ENCODE results near the gene TRIO.

TRIO gene

DNA sequence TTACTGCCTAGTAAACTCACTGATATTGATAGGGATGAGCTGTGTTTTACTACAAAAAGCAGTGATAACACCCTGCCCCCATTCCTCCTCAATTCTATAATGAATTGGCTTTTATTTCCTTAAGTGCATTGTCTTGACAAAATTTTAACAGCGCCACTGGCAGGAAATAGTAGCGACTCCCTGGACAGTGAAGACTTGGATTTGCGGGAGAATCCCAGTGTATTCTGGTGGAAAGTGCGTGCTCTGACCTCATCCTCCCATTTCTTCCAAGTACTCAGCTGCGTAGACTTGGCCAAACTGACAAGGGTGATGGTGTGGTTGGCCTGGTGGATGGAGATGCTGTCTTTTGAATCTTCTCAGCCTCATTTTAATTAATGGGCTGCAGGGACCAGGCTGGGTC is 5.3 kb downstream of the TRIO start:
- no peak for DNase-seq (ENCODE audit: low read depth)

- DNase-seq (ENCODE audit: low read depth) = no peak
These were observed 5.9 kb downstream of the TRIO start for GRCh38 chr5:14148890-14149671.

DNA sequence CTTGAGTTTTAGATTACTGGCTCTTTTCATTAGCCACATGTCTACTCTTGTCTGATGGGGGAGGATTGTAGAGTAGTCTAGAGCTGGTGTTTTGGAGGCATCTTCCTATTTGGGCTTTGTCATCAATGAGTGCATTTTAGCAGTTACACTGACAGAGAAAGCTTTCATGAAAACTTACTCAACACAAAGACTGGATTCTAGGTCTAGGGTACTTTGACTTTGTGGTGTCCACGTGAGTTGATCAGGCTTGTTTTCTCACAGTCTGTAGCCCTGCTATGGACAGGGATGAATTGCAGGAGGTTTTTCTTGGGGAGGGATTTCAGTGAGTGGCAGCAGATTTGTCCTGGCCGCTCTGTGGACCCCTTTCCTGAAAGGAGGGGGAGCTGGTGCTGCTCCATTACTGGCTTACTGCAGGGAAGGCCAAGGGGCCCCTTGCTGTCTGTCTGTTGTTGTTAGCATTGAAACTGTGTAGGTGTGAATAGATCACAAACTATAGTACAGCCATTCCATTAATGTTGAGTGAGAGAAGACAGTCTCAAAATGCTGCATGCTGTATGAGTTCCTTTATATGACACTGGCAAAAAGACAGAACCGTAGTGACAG is 6.6 kb downstream of the TRIO start:
- DNase-seq (ENCODE audit: low read depth) = no peak

DNA sequence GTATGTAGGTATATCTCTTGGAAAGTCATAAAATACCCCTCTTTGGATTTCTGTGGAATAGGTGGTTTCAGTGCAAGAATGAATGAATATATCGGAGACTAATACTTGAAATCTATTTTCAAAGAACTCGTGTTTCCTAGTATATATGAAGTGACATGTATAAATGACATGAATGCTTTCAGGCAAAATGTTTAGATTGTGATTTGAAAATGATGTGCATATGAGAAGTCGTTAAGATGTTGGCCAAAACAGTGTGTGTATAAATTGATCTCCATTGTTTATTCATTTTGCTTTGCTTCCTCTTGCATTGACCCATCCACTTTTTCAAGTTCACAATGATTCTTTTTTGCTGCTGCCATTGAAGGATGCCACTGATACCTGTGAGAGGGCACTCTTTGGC is 8.3 kb downstream of the TRIO start:
- DNase-seq (ENCODE audit: low read depth) = no peak

DNA sequence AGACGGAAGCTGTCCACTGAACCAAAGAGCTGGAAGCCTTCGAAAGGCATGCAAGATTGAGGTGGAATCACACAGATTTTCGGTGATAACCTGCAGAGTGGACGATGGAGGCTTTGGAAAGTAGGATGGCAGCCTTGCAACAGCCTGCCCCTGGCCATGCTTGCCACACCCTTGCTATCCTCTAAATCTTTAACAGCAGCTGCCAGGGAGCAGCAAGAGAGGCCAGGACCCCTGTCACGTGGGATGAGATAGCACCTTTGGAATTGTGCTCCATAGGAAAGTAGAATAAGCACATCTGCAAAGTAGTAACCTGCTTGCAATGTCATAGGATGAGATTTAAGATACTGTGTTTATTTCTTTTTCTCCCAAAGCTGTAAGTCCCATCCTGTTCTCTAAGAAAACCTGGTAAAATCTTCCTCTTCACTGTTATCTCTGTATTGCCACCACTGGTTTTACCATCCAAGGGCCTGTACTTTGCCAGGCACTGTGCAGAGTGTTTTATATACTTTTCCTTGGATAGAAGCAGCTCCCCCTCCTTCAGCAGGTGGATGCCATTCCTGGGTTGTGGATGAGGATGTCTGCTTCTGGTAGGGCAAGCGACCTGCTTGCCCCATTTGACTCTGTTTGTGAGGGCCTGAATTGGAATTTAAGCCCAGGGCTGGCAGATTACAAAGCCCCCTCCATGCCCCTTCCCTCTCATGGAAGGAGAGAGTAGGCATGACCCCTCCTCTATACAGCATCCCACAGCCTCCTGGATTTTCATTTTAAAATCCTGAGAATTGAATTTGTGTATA is 10.1 kb downstream of the TRIO start:
- no peak for DNase-seq (ENCODE audit: low read depth)

- DNase-seq (ENCODE audit: low read depth) = no peak
These were observed 11.0 kb downstream of the TRIO start for GRCh38 chr5:14153932-14154731.

DNA sequence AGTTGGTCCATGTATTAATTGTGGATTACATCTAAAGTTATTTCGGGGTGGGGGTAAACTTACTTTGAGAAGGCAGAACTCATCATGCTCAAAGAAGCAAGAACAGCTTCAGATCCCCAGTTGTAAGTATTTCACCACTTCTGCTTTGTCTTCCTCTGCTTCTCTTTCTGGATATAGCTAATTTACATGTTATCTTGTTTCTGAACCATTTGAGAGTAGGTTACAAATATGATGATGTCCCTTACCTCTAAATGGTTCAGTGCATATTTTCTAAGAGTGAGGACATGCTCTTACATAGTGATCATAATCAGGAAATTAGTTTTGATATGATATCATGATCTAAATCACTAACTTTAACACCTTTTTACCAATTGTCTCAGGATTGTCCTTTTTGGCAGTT is 11.9 kb downstream of the TRIO start:
- DNase-seq (ENCODE audit: low read depth) = no peak

DNA sequence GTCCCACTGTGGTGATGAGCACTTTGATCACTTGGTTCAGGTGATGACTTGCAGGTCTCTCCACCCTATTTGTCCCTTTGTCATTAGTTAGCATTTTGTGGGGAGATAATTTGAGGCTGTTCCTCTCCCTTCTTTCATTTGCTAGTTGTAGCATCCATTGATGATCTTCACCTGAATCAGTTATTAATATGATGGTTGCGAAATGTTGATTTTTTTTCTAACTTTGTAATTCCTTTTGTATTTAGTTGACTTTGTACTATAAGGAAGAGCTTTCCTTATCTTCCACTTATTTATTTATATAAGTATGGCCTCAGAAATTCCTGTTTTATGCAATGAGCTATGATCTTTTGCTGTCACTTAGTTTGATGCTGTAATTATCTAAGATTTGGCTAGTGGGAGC is 12.6 kb downstream of the TRIO start:
- no peak for DNase-seq (ENCODE audit: low read depth)

GRCh38 chr5:14156290-14156649 is 13.1 kb downstream of the TRIO start:
- DNase-seq (ENCODE audit: low read depth) = no peak

DNA sequence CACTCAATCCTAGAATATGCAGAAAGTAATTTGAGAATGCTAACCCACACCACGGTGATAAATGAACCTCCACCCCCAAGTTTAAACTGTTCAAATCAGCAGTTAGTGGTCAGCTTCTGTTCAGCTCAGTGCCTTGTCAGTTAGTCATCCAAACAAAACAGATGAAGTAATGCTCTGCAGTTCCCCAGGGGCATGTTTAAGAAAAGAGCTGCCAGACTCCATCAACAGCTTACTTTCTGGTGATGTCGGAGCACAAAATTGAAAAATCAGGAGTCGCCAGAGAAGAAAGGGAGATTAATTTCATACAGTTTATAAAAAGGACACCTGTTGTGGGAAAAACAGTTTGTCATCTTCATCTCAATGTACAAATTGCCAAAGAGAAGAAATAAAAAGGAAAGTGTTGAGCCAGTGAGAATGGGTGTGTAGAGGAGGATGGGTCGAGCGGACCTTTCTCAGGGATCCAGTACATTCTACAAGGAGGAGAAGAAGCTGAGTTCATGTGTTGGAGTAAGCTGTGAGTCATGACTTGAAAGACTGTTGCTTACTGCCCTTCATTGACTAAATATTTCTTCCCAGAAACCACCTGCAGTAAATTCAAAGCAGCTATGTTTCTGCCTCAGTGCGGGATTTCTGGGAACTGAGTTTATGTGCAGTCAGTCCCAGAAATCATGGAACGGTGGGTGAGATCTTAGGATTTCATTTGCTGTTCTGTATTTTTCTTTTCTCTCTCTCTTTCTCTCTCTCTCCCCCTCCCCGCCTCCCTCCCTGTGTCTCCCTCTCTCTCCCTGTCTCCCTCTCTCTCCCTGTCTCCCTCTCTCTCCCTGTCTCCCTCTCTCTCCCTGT is 13.7 kb downstream of the TRIO start:
- no peak for DNase-seq (ENCODE audit: low read depth)

GRCh38 chr5:14157493-14157782 is 14.3 kb downstream of the TRIO start:
- no peak for DNase-seq (ENCODE audit: low read depth)

DNA sequence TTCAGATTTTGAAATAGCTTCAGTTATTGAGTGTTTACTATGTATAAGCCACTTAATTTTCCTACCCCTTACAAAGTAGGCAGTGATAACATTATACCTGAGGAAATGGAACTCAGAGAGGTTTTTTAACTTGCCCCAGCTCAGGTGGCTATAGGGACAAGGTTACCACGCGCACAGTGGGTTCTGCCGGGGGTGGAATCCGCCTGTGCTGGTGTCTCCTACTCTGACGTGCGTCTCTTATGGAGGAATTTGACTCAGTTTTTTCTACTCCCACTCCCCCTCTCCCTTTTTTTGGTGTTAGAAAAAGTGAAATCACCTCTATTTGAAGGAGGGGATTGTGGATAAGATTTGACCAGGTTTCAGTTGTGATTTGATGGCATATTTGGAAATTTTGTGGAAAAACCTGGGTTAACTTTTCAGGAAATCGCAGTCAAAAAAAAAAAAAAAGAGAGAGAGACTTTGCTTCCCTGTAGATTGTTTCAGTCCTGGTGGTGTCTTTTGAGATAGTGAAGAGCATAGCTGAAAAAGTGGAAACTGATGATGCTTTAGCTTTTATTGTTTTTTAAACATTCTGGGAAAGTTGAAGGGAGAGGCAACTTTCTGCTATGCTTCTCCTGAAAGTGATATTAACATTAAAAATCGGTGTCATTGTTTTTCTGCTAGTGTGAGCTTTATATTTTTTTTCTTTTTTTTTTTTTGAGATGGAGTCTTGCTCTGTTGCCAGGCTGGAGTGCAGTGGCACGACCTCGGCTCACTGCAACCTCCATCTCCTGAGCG is 15.9 kb downstream of the TRIO start:
- no peak for DNase-seq (ENCODE audit: low read depth)

GRCh38 chr5:14161825-14162556 is 18.8 kb downstream of the TRIO start:
- DNase-seq (ENCODE audit: low read depth) = no peak

DNA sequence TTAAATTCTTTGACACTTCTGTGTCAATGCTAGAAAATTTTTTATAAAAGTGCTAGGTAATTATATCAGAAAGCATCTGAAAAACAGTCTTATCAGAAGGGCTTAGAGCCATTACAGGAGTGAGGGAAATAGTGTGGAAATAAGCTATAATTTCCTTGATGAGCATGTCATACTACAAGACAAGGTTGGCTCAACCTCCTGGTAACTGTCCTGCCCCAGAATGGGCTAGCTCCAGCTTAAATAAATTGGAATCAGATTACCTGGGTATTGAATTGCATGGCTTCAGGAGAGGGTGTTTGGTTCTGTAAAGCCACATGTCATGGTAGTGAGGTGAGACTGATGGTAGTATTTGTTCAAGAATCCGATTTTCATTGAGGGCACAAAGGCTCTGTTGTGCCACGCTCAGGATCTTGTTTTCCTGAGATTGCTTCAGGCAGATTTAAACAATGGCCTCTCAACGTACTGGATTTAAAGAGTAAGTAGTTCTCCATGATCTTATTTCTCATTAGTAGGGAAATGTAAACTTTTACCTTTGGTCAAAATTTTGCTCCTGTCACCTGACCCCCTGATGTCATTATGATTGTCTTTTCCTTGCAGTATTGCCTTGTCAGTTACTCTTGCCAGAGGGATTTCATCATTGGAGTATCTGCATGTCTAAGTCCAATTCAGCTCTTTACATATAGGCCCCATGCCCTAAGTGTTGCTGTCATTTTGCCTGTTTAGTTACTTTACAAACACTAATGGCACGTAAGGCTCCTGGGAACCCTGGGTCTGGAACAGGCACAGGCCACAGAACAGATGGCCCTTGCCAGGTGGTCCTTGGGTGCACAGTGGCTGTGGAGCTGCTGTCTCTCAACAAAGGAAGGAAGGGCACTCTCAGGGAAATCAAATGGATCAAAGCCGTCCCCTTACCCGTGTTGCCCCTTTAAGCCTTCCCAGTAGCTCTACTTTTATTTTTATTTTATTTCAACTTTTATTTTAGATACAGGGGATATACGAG is 21.3 kb downstream of the TRIO start:
- DNase-seq (ENCODE audit: low read depth) = no peak

GRCh38 chr5:14165375-14166106 is 22.4 kb downstream of the TRIO start:
- no peak for DNase-seq (ENCODE audit: low read depth)

GRCh38 chr5:14166437-14166836 is 23.3 kb downstream of the TRIO start:
- no peak for DNase-seq (ENCODE audit: low read depth)

DNA sequence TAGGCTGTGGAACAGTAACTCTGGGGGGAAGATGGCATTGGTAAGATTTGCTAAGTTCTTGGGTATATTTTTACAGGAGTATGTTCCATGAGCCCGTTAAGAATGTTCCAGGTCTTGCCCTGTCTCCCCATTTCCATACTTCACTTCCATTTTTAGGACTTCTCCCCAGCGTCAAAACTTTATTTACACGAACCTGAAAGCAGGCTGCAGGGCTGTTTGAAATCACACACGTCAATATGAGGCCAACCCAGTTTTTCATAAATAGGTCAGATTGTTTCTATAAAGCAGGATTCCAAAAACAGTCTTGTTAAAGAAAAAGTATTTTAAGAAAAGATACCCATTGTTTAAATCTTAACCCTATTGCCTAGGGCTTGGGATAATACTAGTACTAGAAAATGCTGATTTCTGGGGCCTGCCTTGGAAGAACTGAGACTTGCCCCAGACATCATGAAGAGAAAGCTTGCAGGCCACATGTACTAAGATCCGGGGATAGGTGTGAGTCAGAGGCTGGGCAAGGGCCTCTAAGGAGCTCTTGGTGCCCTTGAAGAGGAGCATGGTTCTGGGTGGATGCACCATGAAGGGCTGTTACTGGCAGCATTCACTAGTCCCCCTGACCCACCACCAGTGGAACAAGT is 24.2 kb downstream of the TRIO start:
- DNase-seq (ENCODE audit: low read depth) = no peak

Measured in stimulated activated CD8-positive, alpha-beta memory T cell treated with anti-CD3 and anti-CD28 coated beads, Interleukin-12 subunit alpha, Interleukin-12 subunit beta, amount 100 ng/mL, for 4 hours (primary cell).